Measurements from ENCODE around the gene GPR149.

DNA sequence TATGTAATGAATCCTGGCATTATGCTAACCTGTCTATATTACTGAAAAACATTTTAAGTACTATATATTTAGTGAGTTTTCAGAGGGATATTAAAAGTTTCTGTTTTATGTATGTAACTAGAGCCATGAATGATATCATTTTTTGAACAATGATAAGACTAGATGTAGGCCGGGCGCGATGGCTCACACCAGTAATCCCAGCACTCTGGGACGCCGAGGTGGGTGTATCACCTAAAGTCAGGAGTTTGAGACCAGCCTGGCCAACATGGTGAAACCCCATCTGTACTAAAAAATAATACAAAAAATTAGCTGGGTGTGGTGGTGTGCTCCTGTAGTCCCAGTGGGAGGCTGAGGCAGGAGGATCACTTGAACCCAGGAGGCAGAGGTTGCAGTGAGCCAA, 139.8 kb downstream of the GPR149 start:
- TF ChIP-seq, protein P1, sequence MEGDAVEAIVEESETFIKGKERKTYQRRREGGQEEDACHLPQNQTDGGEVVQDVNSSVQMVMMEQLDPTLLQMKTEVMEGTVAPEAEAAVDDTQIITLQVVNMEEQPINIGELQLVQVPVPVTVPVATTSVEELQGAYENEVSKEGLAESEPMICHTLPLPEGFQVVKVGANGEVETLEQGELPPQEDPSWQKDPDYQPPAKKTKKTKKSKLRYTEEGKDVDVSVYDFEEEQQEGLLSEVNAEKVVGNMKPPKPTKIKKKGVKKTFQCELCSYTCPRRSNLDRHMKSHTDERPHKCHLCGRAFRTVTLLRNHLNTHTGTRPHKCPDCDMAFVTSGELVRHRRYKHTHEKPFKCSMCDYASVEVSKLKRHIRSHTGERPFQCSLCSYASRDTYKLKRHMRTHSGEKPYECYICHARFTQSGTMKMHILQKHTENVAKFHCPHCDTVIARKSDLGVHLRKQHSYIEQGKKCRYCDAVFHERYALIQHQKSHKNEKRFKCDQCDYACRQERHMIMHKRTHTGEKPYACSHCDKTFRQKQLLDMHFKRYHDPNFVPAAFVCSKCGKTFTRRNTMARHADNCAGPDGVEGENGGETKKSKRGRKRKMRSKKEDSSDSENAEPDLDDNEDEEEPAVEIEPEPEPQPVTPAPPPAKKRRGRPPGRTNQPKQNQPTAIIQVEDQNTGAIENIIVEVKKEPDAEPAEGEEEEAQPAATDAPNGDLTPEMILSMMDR (IDR thresholded peaks at IDR 0.05), result no peak
- no peak for TF ChIP-seq POLR2A (IDR thresholded peaks at IDR 0.05)

All from body of pancreas (tissue), 4 donors.